ENCODE data around the gene FERMT3. TPM values are rescaled to one million over a fixed set of nuclear protein-coding genes. Genes with fewer than 3 reads are reported as not detected.

FERMT3 gene
- polyA plus RNA-seq, 4 donors = 11.4 to 32.2 (median 23.5) TPM

GRCh38 chr11:64253481-64253880, 47.0 kb downstream of the FERMT3 start:
- peaks cover 0 to 28% (median 3%) of the 10 kb centered on the region in 3 donors for H3K4me1 ChIP-seq (ENCODE audit: control insufficient read depth in 3 of 3, insufficient read depth in 2 of 3, low read depth in 1 of 3, low read length in 2 of 3)
- peaks cover 7 to 60% (median 27%) of the 10 kb centered on the region in 3 donors for H3K36me3 ChIP-seq (ENCODE audit: control insufficient read depth in 3 of 3, insufficient read depth in 2 of 3, low read depth in 1 of 3, low read length in 3 of 3)
- 38 to 51% (median 46%) methylated on average over 5 of the region's 5 CpGs for WGBS, 3 donors
- peak overlapping the region in 2 of 3 donors; percentile 85 to 94 for H3K4me3 ChIP-seq (ENCODE audit: low read depth in 1 of 3, low read length in 3 of 3)
- H3K27ac ChIP-seq (ENCODE audit: low read depth in 1 of 3, low read length in 2 of 3) = peak overlapping the region in 1 of 3 donors; percentile 41
- no peaks in the 10 kb centered on the region for H3K27me3 ChIP-seq (ENCODE audit: control insufficient read depth in 3 of 3, insufficient read depth in 3 of 3, low read length in 3 of 3)
- DNase-seq (no peak), FAIRE-seq (no peak)
- H3K9me3 ChIP-seq (ENCODE audit: control insufficient read depth in 2 of 2, insufficient read depth in 1 of 2, low read depth in 1 of 2, low read length in 1 of 2) = no peaks in the 10 kb centered on the region

GRCh38 chr11:64254326-64254725, 47.8 kb downstream of the FERMT3 start:
- peaks cover 0 to 20% (median 3%) of the 10 kb centered on the region in 3 donors for H3K4me1 ChIP-seq (ENCODE audit: control insufficient read depth in 3 of 3, insufficient read depth in 2 of 3, low read depth in 1 of 3, low read length in 2 of 3)
- no peak for DNase-seq
- no peaks in the 10 kb centered on the region for H3K9me3 ChIP-seq (ENCODE audit: control insufficient read depth in 2 of 2, insufficient read depth in 1 of 2, low read depth in 1 of 2, low read length in 1 of 2)
- 84 to 88% (median 85%) methylated on average over 7 of the region's 7 CpGs for WGBS, 3 donors
- no peak overlapping the region for H3K4me3 ChIP-seq (ENCODE audit: low read depth in 1 of 3, low read length in 3 of 3)
- H3K36me3 ChIP-seq (ENCODE audit: control insufficient read depth in 3 of 3, insufficient read depth in 2 of 3, low read depth in 1 of 3, low read length in 3 of 3) = peaks cover 9 to 68% (median 32%) of the 10 kb centered on the region in 3 donors
- H3K27me3 ChIP-seq (ENCODE audit: control insufficient read depth in 3 of 3, insufficient read depth in 3 of 3, low read length in 3 of 3) = no peaks in the 10 kb centered on the region
- H3K27ac ChIP-seq (ENCODE audit: low read depth in 1 of 3, low read length in 2 of 3) = no peak overlapping the region
- no peak for FAIRE-seq

GRCh38 chr11:64255135-64256128, 48.9 kb downstream of the FERMT3 start:
- Histone ChIP-seq H3K4me1 (ENCODE audit: control insufficient read depth in 3 of 3, insufficient read depth in 2 of 3, low read depth in 1 of 3, low read length in 2 of 3) (peaks cover 0 to 11% (median 3%) of the 10 kb centered on the region in 3 donors), H3K27me3 (ENCODE audit: control insufficient read depth in 3 of 3, insufficient read depth in 3 of 3, low read length in 3 of 3) (no peaks in the 10 kb centered on the region), H3K9me3 (ENCODE audit: control insufficient read depth in 2 of 2, insufficient read depth in 1 of 2, low read depth in 1 of 2, low read length in 1 of 2) (no peaks in the 10 kb centered on the region), H3K27ac (ENCODE audit: low read depth in 1 of 3, low read length in 2 of 3) (peak overlapping the region in 1 of 3 donors; percentile 9), H3K36me3 (ENCODE audit: control insufficient read depth in 3 of 3, insufficient read depth in 2 of 3, low read depth in 1 of 3, low read length in 3 of 3) (peaks cover 9 to 77% (median 42%) of the 10 kb centered on the region in 3 donors), H3K4me3 (ENCODE audit: low read depth in 1 of 3, low read length in 3 of 3) (no peak overlapping the region)
- FAIRE-seq = no peak
- DNase-seq = no peak
- 79 to 83% (median 80%) methylated on average over 35 of the region's 35 CpGs for WGBS, 3 donors

- FAIRE-seq (no peak), DNase-seq (no peak)
- peaks cover 0 to 5% (median 0%) of the 10 kb centered on the region in 3 donors for H3K4me1 ChIP-seq (ENCODE audit: control insufficient read depth in 3 of 3, insufficient read depth in 2 of 3, low read depth in 1 of 3, low read length in 2 of 3)
- no peak overlapping the region for H3K27ac ChIP-seq (ENCODE audit: low read depth in 1 of 3, low read length in 2 of 3)
- no peaks in the 10 kb centered on the region for H3K27me3 ChIP-seq (ENCODE audit: control insufficient read depth in 3 of 3, insufficient read depth in 3 of 3, low read length in 3 of 3)
- no peaks in the 10 kb centered on the region for H3K9me3 ChIP-seq (ENCODE audit: control insufficient read depth in 2 of 2, insufficient read depth in 1 of 2, low read depth in 1 of 2, low read length in 1 of 2)
- peaks cover 13 to 84% (median 45%) of the 10 kb centered on the region in 3 donors for H3K36me3 ChIP-seq (ENCODE audit: control insufficient read depth in 3 of 3, insufficient read depth in 2 of 3, low read depth in 1 of 3, low read length in 3 of 3)
- 85 to 87% (median 86%) methylated on average over 15 of the region's 15 CpGs for WGBS, 3 donors
- no peak overlapping the region for H3K4me3 ChIP-seq (ENCODE audit: low read depth in 1 of 3, low read length in 3 of 3)
These were observed 49.8 kb downstream of the FERMT3 start for GRCh38 chr11:64256300-64256699.

- Histone ChIP-seq H3K9me3 (ENCODE audit: control insufficient read depth in 2 of 2, insufficient read depth in 1 of 2, low read depth in 1 of 2, low read length in 1 of 2) (no peaks in the 10 kb centered on the region), H3K4me1 (ENCODE audit: control insufficient read depth in 3 of 3, insufficient read depth in 2 of 3, low read depth in 1 of 3, low read length in 2 of 3) (peaks cover 0 to under 1% (median 0%) of the 10 kb centered on the region in 3 donors), H3K27me3 (ENCODE audit: control insufficient read depth in 3 of 3, insufficient read depth in 3 of 3, low read length in 3 of 3) (no peaks in the 10 kb centered on the region), H3K4me3 (ENCODE audit: low read depth in 1 of 3, low read length in 3 of 3) (no peak overlapping the region), H3K36me3 (ENCODE audit: control insufficient read depth in 3 of 3, insufficient read depth in 2 of 3, low read depth in 1 of 3, low read length in 3 of 3) (peaks cover 28 to 98% (median 61%) of the 10 kb centered on the region in 3 donors), H3K27ac (ENCODE audit: low read depth in 1 of 3, low read length in 2 of 3) (no peak overlapping the region)
- FAIRE-seq = no peak
- WGBS, 3 donors = 90 to 92% (median 91%) methylated on average over 20 to 24 of the region's 24 CpGs
- no peak for DNase-seq
These were observed 51.8 kb downstream of the FERMT3 start for GRCh38 chr11:64258356-64258755.

GRCh38 chr11:64258946-64259532, 52.5 kb downstream of the FERMT3 start:
- no peak for FAIRE-seq
- Histone ChIP-seq H3K4me3 (ENCODE audit: low read depth in 1 of 3, low read length in 3 of 3) (no peak overlapping the region), H3K9me3 (ENCODE audit: control insufficient read depth in 2 of 2, insufficient read depth in 1 of 2, low read depth in 1 of 2, low read length in 1 of 2) (no peaks in the 10 kb centered on the region), H3K36me3 (ENCODE audit: control insufficient read depth in 3 of 3, insufficient read depth in 2 of 3, low read depth in 1 of 3, low read length in 3 of 3) (peaks cover 32 to 98% (median 66%) of the 10 kb centered on the region in 3 donors), H3K27ac (ENCODE audit: low read depth in 1 of 3, low read length in 2 of 3) (no peak overlapping the region), H3K4me1 (ENCODE audit: control insufficient read depth in 3 of 3, insufficient read depth in 2 of 3, low read depth in 1 of 3, low read length in 2 of 3) (no peaks in the 10 kb centered on the region), H3K27me3 (ENCODE audit: control insufficient read depth in 3 of 3, insufficient read depth in 3 of 3, low read length in 3 of 3) (no peaks in the 10 kb centered on the region)
- no peak for DNase-seq
- 91 to 92% (median 91%) methylated on average over 29 to 32 of the region's 32 CpGs for WGBS, 3 donors

GRCh38 chr11:64259533-64260067, 53.1 kb downstream of the FERMT3 start:
- no peak for FAIRE-seq
- 64 to 74% (median 64%) methylated on average over 4 of the region's 4 CpGs for WGBS, 3 donors

GRCh38 chr11:64260147-64260708, 53.7 kb downstream of the FERMT3 start:
- H3K9me3 ChIP-seq (ENCODE audit: control insufficient read depth in 2 of 2, insufficient read depth in 1 of 2, low read depth in 1 of 2, low read length in 1 of 2) = no peaks in the 10 kb centered on the region
- no peak for DNase-seq
- no peak overlapping the region for H3K4me3 ChIP-seq (ENCODE audit: low read depth in 1 of 3, low read length in 3 of 3)
- H3K36me3 ChIP-seq (ENCODE audit: control insufficient read depth in 3 of 3, insufficient read depth in 2 of 3, low read depth in 1 of 3, low read length in 3 of 3) = peaks cover 30 to 97% (median 66%) of the 10 kb centered on the region in 3 donors
- FAIRE-seq = no peak
- H3K27me3 ChIP-seq (ENCODE audit: control insufficient read depth in 3 of 3, insufficient read depth in 3 of 3, low read length in 3 of 3) = no peaks in the 10 kb centered on the region
- 85 to 89% (median 86%) methylated on average over 6 of the region's 6 CpGs for WGBS, 3 donors
- no peaks in the 10 kb centered on the region for H3K4me1 ChIP-seq (ENCODE audit: control insufficient read depth in 3 of 3, insufficient read depth in 2 of 3, low read depth in 1 of 3, low read length in 2 of 3)
- no peak overlapping the region for H3K27ac ChIP-seq (ENCODE audit: low read depth in 1 of 3, low read length in 2 of 3)

More at GRCh38 chr11:64259533-64260067, 53.1 kb downstream of the FERMT3 start:
- H3K27ac ChIP-seq (ENCODE audit: low read depth in 1 of 3, low read length in 2 of 3) = no peak overlapping the region
- no peak overlapping the region for H3K4me3 ChIP-seq (ENCODE audit: low read depth in 1 of 3, low read length in 3 of 3)
- H3K27me3 ChIP-seq (ENCODE audit: control insufficient read depth in 3 of 3, insufficient read depth in 3 of 3, low read length in 3 of 3) = no peaks in the 10 kb centered on the region
- H3K4me1 ChIP-seq (ENCODE audit: control insufficient read depth in 3 of 3, insufficient read depth in 2 of 3, low read depth in 1 of 3, low read length in 2 of 3) = no peaks in the 10 kb centered on the region
- no peaks in the 10 kb centered on the region for H3K9me3 ChIP-seq (ENCODE audit: control insufficient read depth in 2 of 2, insufficient read depth in 1 of 2, low read depth in 1 of 2, low read length in 1 of 2)
- peaks cover 32 to 98% (median 67%) of the 10 kb centered on the region in 3 donors for H3K36me3 ChIP-seq (ENCODE audit: control insufficient read depth in 3 of 3, insufficient read depth in 2 of 3, low read depth in 1 of 3, low read length in 3 of 3)
- no peak for DNase-seq
